Glutamatergic neuron (in vitro differentiated cells): Measurements from ENCODE around the gene RAD51D. TPM values are rescaled to one million over a fixed set of nuclear protein-coding genes. Genes with fewer than 3 reads are reported as not detected.

Source experiments
- DNase-seq: peaks from one replicate; pipeline ENCODE4 v3.0.0; 2022
- H3K27ac Mint-ChIP-seq: one replicate; pipeline ENCODE4 v1.8.0; 2020; ENCODE audit warnings: mild to moderate bottlenecking, mixed read lengths, inconsistent platforms; ENCODE audit not compliant: unreplicated experiment
- H3K27me3 Mint-ChIP-seq: one replicate; pipeline ENCODE4 v1.8.0; 2020; ENCODE audit warnings: mild to moderate bottlenecking, moderate library complexity, mixed read lengths, inconsistent platforms; ENCODE audit not compliant: unreplicated experiment
- H3K36me3 Mint-ChIP-seq: one replicate; pipeline ENCODE4 v1.8.0; 2020; ENCODE audit warnings: mild to moderate bottlenecking, mixed read lengths, inconsistent platforms; ENCODE audit not compliant: unreplicated experiment
- H3K4me1 Mint-ChIP-seq: one replicate; pipeline ENCODE4 v1.8.0; 2020; ENCODE audit warnings: mild to moderate bottlenecking, low read depth, mixed read lengths, inconsistent platforms; ENCODE audit not compliant: unreplicated experiment
- H3K4me3 Mint-ChIP-seq: one replicate; pipeline ENCODE4 v1.8.0; 2020; ENCODE audit warnings: mild to moderate bottlenecking, mixed read lengths, inconsistent platforms; ENCODE audit not compliant: unreplicated experiment
- H3K9me3 Mint-ChIP-seq: one replicate; pipeline ENCODE4 v1.8.0; 2020; ENCODE audit warnings: mild to moderate bottlenecking, moderate library complexity, mixed read lengths, inconsistent platforms; ENCODE audit not compliant: unreplicated experiment
- total RNA-seq: library from RNA; stranded (reverse); fragmentation: NEBNext Ultra II Directional; extraction: Animal tissue kit (Norgen Biotek cat#: 25700); gene quantifications from one replicate; pipeline ENCODE4 v1.2.1, GENCODE V29; 2021; ENCODE audit not compliant: unreplicated experiment
- TF ChIP-seq, protein P1 (sequence below): fragments of 200-600 bp; sonication (generic); IDR thresholded peaks from one replicate; pipeline ENCODE4 v1.5.0; 2021; ENCODE audit not compliant: partially characterized antibody, unreplicated experiment

The RAD51D gene
- total RNA-seq, 1 donor from 2014 or later: 10.1 TPM

DNA sequence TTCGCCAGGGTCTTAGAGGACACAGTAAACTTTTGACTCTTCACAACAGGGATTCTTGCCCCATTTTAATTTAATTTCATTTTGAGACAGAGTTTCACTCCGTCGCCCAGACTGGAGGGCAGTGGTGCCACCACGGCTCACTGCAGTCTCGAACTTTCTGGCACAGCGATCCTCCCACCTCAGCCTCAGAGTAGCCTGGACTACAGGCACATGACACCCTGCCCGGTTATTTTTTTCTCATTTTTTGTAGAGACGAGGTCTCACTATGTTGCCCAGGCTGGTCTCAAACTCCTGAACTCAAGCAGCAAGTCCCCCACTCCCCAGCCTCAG, 22.8 kb upstream of the RAD51D start:
- TF ChIP-seq, protein P1, sequence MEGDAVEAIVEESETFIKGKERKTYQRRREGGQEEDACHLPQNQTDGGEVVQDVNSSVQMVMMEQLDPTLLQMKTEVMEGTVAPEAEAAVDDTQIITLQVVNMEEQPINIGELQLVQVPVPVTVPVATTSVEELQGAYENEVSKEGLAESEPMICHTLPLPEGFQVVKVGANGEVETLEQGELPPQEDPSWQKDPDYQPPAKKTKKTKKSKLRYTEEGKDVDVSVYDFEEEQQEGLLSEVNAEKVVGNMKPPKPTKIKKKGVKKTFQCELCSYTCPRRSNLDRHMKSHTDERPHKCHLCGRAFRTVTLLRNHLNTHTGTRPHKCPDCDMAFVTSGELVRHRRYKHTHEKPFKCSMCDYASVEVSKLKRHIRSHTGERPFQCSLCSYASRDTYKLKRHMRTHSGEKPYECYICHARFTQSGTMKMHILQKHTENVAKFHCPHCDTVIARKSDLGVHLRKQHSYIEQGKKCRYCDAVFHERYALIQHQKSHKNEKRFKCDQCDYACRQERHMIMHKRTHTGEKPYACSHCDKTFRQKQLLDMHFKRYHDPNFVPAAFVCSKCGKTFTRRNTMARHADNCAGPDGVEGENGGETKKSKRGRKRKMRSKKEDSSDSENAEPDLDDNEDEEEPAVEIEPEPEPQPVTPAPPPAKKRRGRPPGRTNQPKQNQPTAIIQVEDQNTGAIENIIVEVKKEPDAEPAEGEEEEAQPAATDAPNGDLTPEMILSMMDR: peak; percentile 46
- H3K27ac Mint-ChIP-seq: no peak overlapping the region
- H3K4me3 Mint-ChIP-seq: peak overlapping the region; percentile 83
- peaks cover 3% of the 10 kb centered on the region for H3K4me1 Mint-ChIP-seq
- no peaks in the 10 kb centered on the region for H3K9me3 Mint-ChIP-seq
- H3K27me3 Mint-ChIP-seq: no peaks in the 10 kb centered on the region
- no peak for DNase-seq
- no peaks in the 10 kb centered on the region for H3K36me3 Mint-ChIP-seq

DNA sequence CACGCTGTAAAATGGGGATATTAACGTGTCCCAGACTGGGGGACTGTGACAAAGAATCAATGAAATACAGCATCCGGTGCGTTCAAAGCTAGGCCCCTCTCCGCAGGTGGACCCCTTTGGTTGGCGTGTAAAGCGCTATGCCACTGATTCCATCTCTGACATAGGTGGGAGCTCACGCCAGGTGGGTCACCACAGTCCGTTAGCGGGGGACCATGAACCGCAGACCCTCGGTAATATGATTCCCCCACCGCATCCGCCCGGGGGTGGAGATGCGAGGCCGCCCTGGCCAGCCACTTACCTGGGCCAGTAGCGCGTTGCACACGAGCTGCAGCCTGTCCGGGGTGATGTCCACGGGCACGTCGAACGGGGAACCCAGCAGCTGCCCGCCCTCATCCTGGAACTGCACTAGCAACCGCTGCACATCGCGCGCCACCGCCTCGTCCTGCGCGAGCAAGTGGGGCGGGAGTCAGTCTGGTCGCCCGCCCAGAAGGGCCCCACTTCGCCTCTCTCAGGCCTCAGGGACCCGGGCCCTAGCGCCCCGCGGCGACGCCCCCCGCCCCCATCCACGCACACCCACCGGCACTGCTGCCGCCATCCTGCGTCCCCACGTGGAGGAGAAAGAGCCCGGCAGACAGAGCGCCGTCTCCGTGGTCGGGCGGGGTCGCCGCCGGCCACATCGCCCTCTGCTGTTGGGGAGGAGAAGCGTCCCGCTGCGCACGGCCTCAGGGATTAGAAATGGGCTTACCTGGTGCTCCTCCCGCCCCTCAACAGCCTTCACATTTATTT, 22.2 kb upstream of the RAD51D start, which contains the start of gene NLE1:
TSS of gene NLE1 (minus strand) at position 623 of the 786 bp plus-strand sequence. CDS start at position 595, 28 bp downstream.
- H3K27ac Mint-ChIP-seq: no peak within 1 kb of the TSS
- peak within 1 kb of the TSS; percentile 83 for H3K4me3 Mint-ChIP-seq
- H3K4me1 Mint-ChIP-seq: no peaks in the 10 kb centered on the region
- DNase-seq: peak; percentile 93
- no peaks in the 10 kb centered on the region for H3K36me3 Mint-ChIP-seq
- H3K9me3 Mint-ChIP-seq: no peaks in the 10 kb centered on the region
- no peaks in the 10 kb centered on the region for H3K27me3 Mint-ChIP-seq
- TF ChIP-seq, protein P1: peak; percentile 91

DNA sequence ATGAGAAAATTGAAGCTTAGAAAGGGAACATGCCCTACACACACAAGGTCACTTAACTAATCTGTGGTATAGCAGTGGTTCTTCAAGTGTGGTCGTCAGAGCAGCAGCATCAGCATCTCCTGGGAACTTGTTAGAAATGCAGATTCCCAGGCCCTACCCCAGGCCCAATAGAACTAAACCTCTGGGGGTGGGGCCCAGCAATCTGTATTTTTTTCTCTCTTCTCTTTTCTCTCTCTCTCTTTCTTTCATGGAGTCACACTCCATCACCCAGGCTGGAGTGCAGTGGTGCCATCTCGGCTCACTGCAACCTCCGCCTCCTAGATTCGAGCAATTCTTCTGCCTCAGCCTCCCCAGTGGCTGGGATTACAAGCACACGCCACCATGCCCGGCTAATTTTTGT, 18.6 kb upstream of the RAD51D start:
- H3K9me3 Mint-ChIP-seq: peaks cover 4% of the 10 kb centered on the region
- no peaks in the 10 kb centered on the region for H3K27me3 Mint-ChIP-seq
- TF ChIP-seq, protein P1: no peak
- H3K4me3 Mint-ChIP-seq: no peak overlapping the region
- H3K27ac Mint-ChIP-seq: no peak overlapping the region
- H3K4me1 Mint-ChIP-seq: peaks cover 5% of the 10 kb centered on the region
- DNase-seq: no peak
- H3K36me3 Mint-ChIP-seq: peaks cover 8% of the 10 kb centered on the region

- TF ChIP-seq, protein P1: no peak
- peaks cover 5% of the 10 kb centered on the region for H3K4me1 Mint-ChIP-seq
- no peaks in the 10 kb centered on the region for H3K27me3 Mint-ChIP-seq
- H3K4me3 Mint-ChIP-seq: no peak overlapping the region
- H3K27ac Mint-ChIP-seq: no peak overlapping the region
- peaks cover 4% of the 10 kb centered on the region for H3K9me3 Mint-ChIP-seq
- H3K36me3 Mint-ChIP-seq: peaks cover 8% of the 10 kb centered on the region
- DNase-seq: no peak
Observed at GRCh38 chr17:35135322-35135721, 15.7 kb upstream of the RAD51D start.

GRCh38 chr17:35132816-35133550, 13.3 kb upstream of the RAD51D start:
- TF ChIP-seq, protein P1: no peak
- H3K36me3 Mint-ChIP-seq: peaks cover 8% of the 10 kb centered on the region
- H3K27me3 Mint-ChIP-seq: no peaks in the 10 kb centered on the region
- peaks cover 4% of the 10 kb centered on the region for H3K9me3 Mint-ChIP-seq
- no peak overlapping the region for H3K4me3 Mint-ChIP-seq
- DNase-seq: no peak
- H3K4me1 Mint-ChIP-seq: peaks cover 5% of the 10 kb centered on the region
- no peak overlapping the region for H3K27ac Mint-ChIP-seq
